DOHH2 (cell line): ENCODE data around the gene ZNF84.

Experiments
- CTCF ChIP-seq: fragments of 200-600 bp; sonication (generic); IDR thresholded peaks from one replicate; pipeline ENCODE4 v1.5.1; 2014; ENCODE audit warnings: antibody characterized with exemption, mild to moderate bottlenecking, low read depth, low read length; ENCODE audit not compliant: poor library complexity, severe bottlenecking
- EZH2phosphoT487 ChIP-seq: fragments of 200-600 bp; sonication (generic); IDR thresholded peaks from 2 replicates; pipeline ENCODE4 v1.6.1; 2017; ENCODE audit warnings: borderline replicate concordance, mild to moderate bottlenecking, antibody characterized with exemption, low read length, moderate library complexity, mixed read lengths

GRCh38 chr12:133037207-133038005, at the start of gene ZNF84:
- TF ChIP-seq CTCF (no peak), EZH2phosphoT487 (no peak)
